Measurements from ENCODE around the gene NRSN2.
A peak's percentile ranks its signal among the peaks of the same experiment; 100 is the strongest.

The NRSN2 gene

GRCh38 chr20:326645-327185 lies 20.2 kb upstream of the NRSN2 start:
- TF ChIP-seq CTCF (IDR thresholded peaks at IDR 0.05; ENCODE audit: low read depth, low read length): no peak
- DNase-seq (ENCODE audit: extremely low read depth, low read depth): no peak

DNA sequence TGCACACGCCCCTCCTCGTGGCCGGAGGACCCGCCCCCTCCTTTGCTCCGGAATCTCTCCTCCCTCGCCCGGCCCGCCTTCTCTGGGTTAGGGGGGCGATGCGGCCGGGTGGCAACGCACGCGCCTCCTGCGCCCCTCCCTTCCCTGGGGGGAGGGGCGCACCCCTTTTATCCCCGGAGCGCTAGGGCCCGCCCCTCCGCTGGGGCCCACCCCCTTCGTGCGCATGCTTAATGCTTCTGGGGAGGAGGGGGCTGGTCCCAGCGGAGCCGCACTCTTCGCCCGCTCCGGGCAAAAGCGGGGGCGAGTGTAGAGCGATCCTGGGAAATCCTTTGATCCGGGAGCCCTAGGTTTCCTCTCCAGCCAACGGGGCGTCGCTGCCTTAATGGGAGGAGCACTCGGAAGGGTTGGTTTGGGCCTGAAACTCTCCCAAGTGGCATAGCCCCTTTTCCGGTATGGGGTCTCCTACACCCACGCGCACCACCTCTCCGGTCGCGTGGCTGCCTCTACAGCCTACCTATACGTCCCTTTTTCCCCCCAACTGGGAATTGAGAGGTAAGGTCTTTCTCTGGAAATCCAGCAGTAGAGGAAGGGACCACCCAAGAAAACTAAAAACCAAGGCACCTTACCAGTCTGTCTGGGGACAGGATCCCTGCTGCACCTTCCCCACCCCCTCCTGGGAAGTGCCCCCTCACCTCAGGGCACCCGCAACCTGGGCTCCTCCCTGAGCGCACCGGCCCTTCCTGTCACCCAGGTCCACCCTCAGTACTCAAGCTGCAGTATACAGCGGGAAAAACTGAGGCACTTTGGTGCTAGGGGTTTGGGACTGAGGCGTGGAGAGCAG lies 19.5 kb upstream of the NRSN2 start:
- no peak for TF ChIP-seq CTCF (IDR thresholded peaks at IDR 0.05; ENCODE audit: low read depth, low read length)
- DNase-seq (ENCODE audit: extremely low read depth, low read depth): peak; percentile 83

- no peak for TF ChIP-seq CTCF (IDR thresholded peaks at IDR 0.05; ENCODE audit: low read depth, low read length)
- no peak for DNase-seq (ENCODE audit: extremely low read depth, low read depth)
Observed at GRCh38 chr20:328027-328974, 18.6 kb upstream of the NRSN2 start.

GRCh38 chr20:328975-329695 lies 17.8 kb upstream of the NRSN2 start:
- no peak for TF ChIP-seq CTCF (IDR thresholded peaks at IDR 0.05; ENCODE audit: low read depth, low read length)
- no peak for DNase-seq (ENCODE audit: extremely low read depth, low read depth)

DNA sequence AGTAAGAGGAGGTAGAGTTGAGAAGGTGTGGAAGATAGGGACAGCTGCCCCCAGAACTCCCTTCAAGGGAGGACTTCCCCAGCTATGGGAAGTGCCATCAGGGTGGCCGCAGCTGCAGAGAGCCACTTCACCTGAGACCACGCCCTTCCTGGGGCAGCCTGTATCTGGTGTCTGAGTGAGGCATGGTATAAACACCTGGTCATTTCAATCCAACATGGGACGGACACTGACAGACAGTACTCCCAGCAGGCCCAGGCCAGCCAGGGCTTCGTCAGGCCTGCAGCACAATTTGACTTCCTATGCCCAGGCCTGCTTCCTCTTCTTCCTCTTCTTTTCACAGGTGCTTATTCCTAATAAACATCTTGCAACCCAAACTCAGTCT lies 17.1 kb upstream of the NRSN2 start:
- no peak for DNase-seq (ENCODE audit: extremely low read depth, low read depth)
- no peak for TF ChIP-seq CTCF (IDR thresholded peaks at IDR 0.05; ENCODE audit: low read depth, low read length)

DNA sequence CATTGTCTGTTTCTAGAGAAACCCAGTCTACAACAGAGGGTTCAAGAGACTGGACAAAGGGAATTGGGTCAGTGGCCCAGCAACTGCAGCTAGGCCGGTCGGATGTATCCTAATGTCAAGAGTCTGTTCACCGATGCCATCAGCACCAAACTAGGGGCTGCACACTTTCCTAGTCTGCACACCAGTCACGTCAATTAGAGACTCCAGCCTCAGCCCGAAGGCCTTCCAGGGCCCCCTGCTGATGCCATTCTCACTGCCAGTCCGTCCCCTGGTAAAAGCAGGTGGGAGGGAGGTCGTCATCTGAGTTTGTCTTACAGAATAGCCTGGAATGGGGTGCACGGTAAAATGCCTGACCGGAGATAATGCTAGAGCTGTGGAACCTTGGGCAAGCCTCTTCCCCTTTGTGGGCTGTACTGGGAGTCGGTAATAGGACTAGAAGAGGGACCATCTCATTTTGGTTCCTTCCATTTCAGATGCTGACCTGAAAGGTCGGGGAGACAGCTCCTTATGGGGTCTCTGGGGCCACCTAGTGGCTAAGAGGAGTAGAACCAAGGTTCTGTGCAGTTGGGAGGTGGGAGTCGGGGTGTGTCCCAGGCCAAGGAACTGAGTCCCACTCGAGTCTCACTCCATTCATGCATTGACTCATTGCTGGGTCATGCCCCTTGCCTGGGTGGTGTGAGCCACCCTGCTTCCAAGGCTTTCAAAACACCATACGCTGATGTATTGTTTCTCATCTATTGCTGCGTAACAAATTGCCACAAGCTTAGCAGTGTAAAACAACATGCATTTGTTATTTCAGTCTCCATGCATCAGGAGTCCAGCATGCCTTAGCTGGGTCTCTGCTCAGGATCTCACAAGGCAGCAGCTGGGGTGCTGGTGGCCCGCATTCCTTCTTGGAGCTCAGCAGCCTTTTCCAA lies 16.4 kb upstream of the NRSN2 start:
- no peak for DNase-seq (ENCODE audit: extremely low read depth, low read depth)
- TF ChIP-seq CTCF (IDR thresholded peaks at IDR 0.05; ENCODE audit: low read depth, low read length): peak; percentile 89

Data from AG09319 (cell line).